Measurements from ENCODE around the gene PPP1R12C.

PPP1R12C gene

GRCh38 chr19:55084416-55084815 is 33.0 kb downstream of the PPP1R12C start:
- DNase-seq (ENCODE audit: extremely low read depth, low read depth): no peak
- TF ChIP-seq, protein P1, sequence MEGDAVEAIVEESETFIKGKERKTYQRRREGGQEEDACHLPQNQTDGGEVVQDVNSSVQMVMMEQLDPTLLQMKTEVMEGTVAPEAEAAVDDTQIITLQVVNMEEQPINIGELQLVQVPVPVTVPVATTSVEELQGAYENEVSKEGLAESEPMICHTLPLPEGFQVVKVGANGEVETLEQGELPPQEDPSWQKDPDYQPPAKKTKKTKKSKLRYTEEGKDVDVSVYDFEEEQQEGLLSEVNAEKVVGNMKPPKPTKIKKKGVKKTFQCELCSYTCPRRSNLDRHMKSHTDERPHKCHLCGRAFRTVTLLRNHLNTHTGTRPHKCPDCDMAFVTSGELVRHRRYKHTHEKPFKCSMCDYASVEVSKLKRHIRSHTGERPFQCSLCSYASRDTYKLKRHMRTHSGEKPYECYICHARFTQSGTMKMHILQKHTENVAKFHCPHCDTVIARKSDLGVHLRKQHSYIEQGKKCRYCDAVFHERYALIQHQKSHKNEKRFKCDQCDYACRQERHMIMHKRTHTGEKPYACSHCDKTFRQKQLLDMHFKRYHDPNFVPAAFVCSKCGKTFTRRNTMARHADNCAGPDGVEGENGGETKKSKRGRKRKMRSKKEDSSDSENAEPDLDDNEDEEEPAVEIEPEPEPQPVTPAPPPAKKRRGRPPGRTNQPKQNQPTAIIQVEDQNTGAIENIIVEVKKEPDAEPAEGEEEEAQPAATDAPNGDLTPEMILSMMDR (IDR thresholded peaks at IDR 0.05; ENCODE audit: low read depth, low read length): no peak

GRCh38 chr19:55083004-55083850 is 34.2 kb downstream of the PPP1R12C start:
- DNase-seq (ENCODE audit: extremely low read depth, low read depth): no peak
- TF ChIP-seq, protein P1 (IDR thresholded peaks at IDR 0.05; ENCODE audit: low read depth, low read length): no peak

- TF ChIP-seq, protein P1 (IDR thresholded peaks at IDR 0.05; ENCODE audit: low read depth, low read length): no peak
- no peak for DNase-seq (ENCODE audit: extremely low read depth, low read depth)
Observed at GRCh38 chr19:55082020-55082851, 35.2 kb downstream of the PPP1R12C start.

DNA sequence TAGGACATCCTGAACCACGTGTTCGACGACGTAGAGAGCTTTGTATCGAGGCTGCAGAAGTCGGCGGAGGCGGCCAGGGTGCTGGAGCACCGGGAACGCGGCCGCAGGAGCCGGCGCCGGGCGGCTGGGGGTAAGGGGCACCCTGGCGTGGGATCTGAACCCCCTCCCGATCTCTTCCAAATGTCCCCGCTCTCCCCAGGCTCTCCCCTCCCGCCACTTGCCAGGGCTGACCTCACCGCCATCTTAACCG is 35.7 kb downstream of the PPP1R12C start:
- TF ChIP-seq, protein P1 (IDR thresholded peaks at IDR 0.05; ENCODE audit: low read depth, low read length): no peak
- DNase-seq (ENCODE audit: extremely low read depth, low read depth): no peak

- DNase-seq (ENCODE audit: extremely low read depth, low read depth): no peak
- TF ChIP-seq, protein P1 (IDR thresholded peaks at IDR 0.05; ENCODE audit: low read depth, low read length): no peak
Observed at GRCh38 chr19:55080968-55081769, 36.3 kb downstream of the PPP1R12C start.

DNA sequence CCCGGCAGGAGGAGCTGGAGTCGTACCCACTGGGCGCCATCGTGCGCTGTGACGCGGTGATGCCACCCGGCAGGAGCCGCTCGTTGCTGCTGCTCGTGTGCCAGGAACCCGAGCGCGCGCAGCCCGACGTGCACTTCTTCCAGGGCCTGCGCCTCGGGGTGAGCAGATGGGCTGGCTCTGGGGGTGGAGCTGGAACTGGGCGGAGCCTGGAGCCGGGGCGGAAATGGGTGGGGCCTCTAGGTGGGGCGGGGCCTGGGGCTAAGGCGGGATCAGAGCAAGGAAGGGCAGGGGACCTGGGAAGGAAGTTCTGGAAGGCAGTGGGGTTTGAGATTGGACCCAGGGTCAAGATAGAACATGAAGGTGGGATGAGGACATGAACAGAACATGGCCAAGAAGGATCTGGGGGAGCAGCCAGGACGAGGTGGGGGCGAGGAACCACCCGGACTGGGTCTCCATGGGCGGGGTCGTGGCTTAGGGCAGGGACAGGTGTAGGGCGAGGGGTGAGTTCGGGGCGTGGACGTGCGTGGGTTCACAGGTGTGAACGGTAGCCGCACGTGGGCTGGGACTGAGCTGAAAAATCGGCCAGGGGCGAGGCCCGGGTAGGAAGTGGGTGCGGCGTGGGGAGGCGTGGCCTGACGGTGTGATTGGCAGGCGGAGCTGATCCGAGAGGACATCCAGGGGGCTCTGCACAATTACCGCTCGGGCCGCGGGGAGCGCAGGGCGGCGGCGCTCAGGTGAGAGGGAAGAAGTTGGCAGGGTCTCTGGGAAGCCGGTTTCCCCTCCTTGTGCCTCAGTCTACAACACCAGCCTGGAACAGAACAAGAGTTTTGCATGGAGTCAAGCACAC is 37.1 kb downstream of the PPP1R12C start:
- DNase-seq (ENCODE audit: extremely low read depth, low read depth): no peak
- TF ChIP-seq, protein P1 (IDR thresholded peaks at IDR 0.05; ENCODE audit: low read depth, low read length): no peak

Data from AG09319 (cell line).